MV-4-11 (cell line): Measurements from ENCODE around the gene PLA2G1B.

Experiments
- DNase-seq: peaks from one replicate; lab custom pipeline; 2025; lab: John Stamatoyannopoulos, UW

Gene PLA2G1B

GRCh38 chr12:120327593-120327992 lies at the start of gene PLA2G1B:
PLA2G1B (minus strand) TSS chr12:120327779; CDS start chr12:120327753, 26 bp downstream.
- DNase-seq: no peak

- DNase-seq: no peak
Observed at GRCh38 chr12:120376934-120377572, 49.5 kb upstream of the PLA2G1B start.

GRCh38 chr12:120376416-120376815 lies 48.8 kb upstream of the PLA2G1B start:
- DNase-seq: no peak

- DNase-seq: no peak
Observed at GRCh38 chr12:120376009-120376408, 48.4 kb upstream of the PLA2G1B start.

GRCh38 chr12:120373683-120374082 lies 46.1 kb upstream of the PLA2G1B start:
- DNase-seq: no peak

- DNase-seq: no peak
Observed at GRCh38 chr12:120370343-120371243, 43.0 kb upstream of the PLA2G1B start.

- no peak for DNase-seq
Observed at GRCh38 chr12:120369603-120370342, 42.2 kb upstream of the PLA2G1B start.

- DNase-seq: no peak
Observed at GRCh38 chr12:120368789-120369602, 41.4 kb upstream of the PLA2G1B start, which contains the start of gene MSI1. MSI1 (minus strand) TSS chr12:120369164; CDS start chr12:120369091, 73 bp downstream.

- no peak for DNase-seq
Observed at GRCh38 chr12:120367924-120368788, 40.6 kb upstream of the PLA2G1B start.

GRCh38 chr12:120367233-120367923 lies 39.8 kb upstream of the PLA2G1B start:
- DNase-seq: no peak

GRCh38 chr12:120366845-120367232 lies 39.3 kb upstream of the PLA2G1B start:
- DNase-seq: no peak

- DNase-seq: no peak
Observed at GRCh38 chr12:120366341-120366705, 38.7 kb upstream of the PLA2G1B start.

GRCh38 chr12:120365675-120366340 lies 38.2 kb upstream of the PLA2G1B start:
- no peak for DNase-seq

GRCh38 chr12:120364487-120364886 lies 36.9 kb upstream of the PLA2G1B start:
- no peak for DNase-seq

GRCh38 chr12:120363274-120363855 lies 35.8 kb upstream of the PLA2G1B start:
- no peak for DNase-seq

- DNase-seq: no peak
Observed at GRCh38 chr12:120362516-120363273, 35.1 kb upstream of the PLA2G1B start.

GRCh38 chr12:120361506-120362208 lies 34.1 kb upstream of the PLA2G1B start:
- no peak for DNase-seq

- no peak for DNase-seq
Observed at GRCh38 chr12:120359128-120359527, 31.5 kb upstream of the PLA2G1B start.
